GM23338 (cell line): ENCODE data around the gene UVRAG. TPM values are rescaled to one million over a fixed set of nuclear protein-coding genes. Genes with fewer than 3 reads are reported as not detected.

Source experiments
- ATAC-seq: fragments of 200-7000 bp; cut with Tn5 transposase; 3 replicates; pipeline ENCODE4 v1.9.1; 2020
- DNase-seq: peaks from one replicate; pipeline ENCODE4 v3.0.0-alpha.2; 2015; ENCODE audit warnings: low spot score
- H2AFZ ChIP-seq: fragments of 200-600 bp; sonication (generic); 2 replicates; pipeline ENCODE4 v1.8.0; 2016; ENCODE audit warnings: antibody characterized with exemption, mild to moderate bottlenecking, moderate library complexity
- H3F3A ChIP-seq: fragments of 200-600 bp; sonication (generic); replicated peaks from 2 replicates; pipeline ENCODE4 v1.8.0; 2017; ENCODE audit warnings: antibody characterized with exemption, mixed run types, low read depth
- H3K27ac ChIP-seq: fragments of 200-600 bp; sonication (generic); 2 replicates; pipeline ENCODE4 v1.6.1; 2016; ENCODE audit warnings: low read depth
- H3K27me3 ChIP-seq: fragments of 200-600 bp; sonication (generic); 2 replicates; pipeline ENCODE4 v1.8.0; 2016; ENCODE audit warnings: mild to moderate bottlenecking, mixed run types, moderate library complexity; ENCODE audit not compliant: insufficient read depth
- H3K36me3 ChIP-seq: fragments of 200-600 bp; sonication (generic); 2 replicates; pipeline ENCODE4 v1.8.0; 2016; ENCODE audit warnings: mild to moderate bottlenecking; ENCODE audit not compliant: insufficient read depth
- H3K4me1 ChIP-seq: fragments of 200-600 bp; sonication (generic); 2 replicates; pipeline ENCODE4 v1.8.0; 2016; ENCODE audit warnings: mild to moderate bottlenecking, moderate library complexity; ENCODE audit not compliant: insufficient read depth
- H3K4me2 ChIP-seq: fragments of 200-600 bp; sonication (generic); 2 replicates; pipeline ENCODE4 v1.7.1; 2017; ENCODE audit warnings: mixed run types
- H3K4me3 ChIP-seq: fragments of 200-600 bp; sonication (generic); 2 replicates; pipeline ENCODE4 v1.6.1; 2016; ENCODE audit warnings: mixed run types
- H3K79me2 ChIP-seq: fragments of 200-600 bp; sonication (generic); replicated peaks from 2 replicates; pipeline ENCODE4 v1.8.0; 2017; ENCODE audit warnings: mild to moderate bottlenecking; ENCODE audit not compliant: insufficient read depth
- H3K9me2 ChIP-seq: fragments of 200-600 bp; sonication (generic); 2 replicates; pipeline ENCODE4 v1.8.0; 2017; ENCODE audit not compliant: insufficient read depth
- H4K20me1 ChIP-seq: fragments of 200-600 bp; sonication (generic); replicated peaks from 2 replicates; pipeline ENCODE4 v1.8.0; 2017; ENCODE audit warnings: mild to moderate bottlenecking; ENCODE audit not compliant: insufficient read depth
- H3K27ac Mint-ChIP-seq: 2 replicates; pipeline ENCODE4 v1.8.0; 2020; ENCODE audit warnings: inconsistent platforms, mild to moderate bottlenecking, moderate library complexity, mixed read lengths
- H3K27me3 Mint-ChIP-seq: 3 replicates; pipeline ENCODE4 v1.8.0; 2022; ENCODE audit warnings: low read depth, mild to moderate bottlenecking, moderate library complexity, mixed read lengths, inconsistent platforms; ENCODE audit not compliant: insufficient read depth, poor library complexity
- H3K36me3 Mint-ChIP-seq: 3 replicates; pipeline ENCODE4 v1.8.0; 2021; ENCODE audit warnings: low read depth, mild to moderate bottlenecking, inconsistent platforms, moderate library complexity, mixed read lengths
- H3K4me1 Mint-ChIP-seq: 3 replicates; pipeline ENCODE4 v1.8.0; 2020; ENCODE audit warnings: mild to moderate bottlenecking, inconsistent platforms, mixed read lengths
- H3K4me3 Mint-ChIP-seq: 3 replicates; pipeline ENCODE4 v1.8.0; 2021; ENCODE audit warnings: moderate library complexity, mild to moderate bottlenecking, inconsistent platforms, mixed read lengths
- H3K9me3 Mint-ChIP-seq: 3 replicates; pipeline ENCODE4 v1.8.0; 2020; ENCODE audit warnings: moderate library complexity, mild to moderate bottlenecking, inconsistent platforms, mixed read lengths
- CREB1 ChIP-seq: fragments of 250-450 bp; sonication (Bioruptor Pico); IDR thresholded peaks from 2 replicates; pipeline ENCODE4 v1.5.0; 2020; ENCODE audit warnings: low read depth, mild to moderate bottlenecking, moderate library complexity
- CTCF ChIP-seq, 2 experiments: fragments of 200-600 bp in 1 of 2; sonication (generic) in 1 of 2; conservative IDR thresholded peaks; 2 replicates each; pipeline versions ENCODE4 v1.5.1 to v1.6.1; 2016 to 2017; ENCODE audit warnings: antibody characterized with exemption in 2 of 2, low read depth in 2 of 2, mild to moderate bottlenecking in 2 of 2, moderate library complexity in 1 of 2
- ETS1 ChIP-seq: IDR thresholded peaks from 2 replicates; pipeline ENCODE4 v1.6.1; 2016; ENCODE audit warnings: antibody characterized with exemption
- JUNB ChIP-seq: IDR thresholded peaks from one replicate; pipeline ENCODE4 v1.6.1; 2016; ENCODE audit warnings: antibody characterized with exemption; ENCODE audit not compliant: unreplicated experiment
- REST ChIP-seq: IDR thresholded peaks from one replicate; pipeline ENCODE4 v1.6.1; 2018; ENCODE audit warnings: antibody characterized with exemption; ENCODE audit not compliant: unreplicated experiment
- ZNF331 ChIP-seq: fragments of 250-450 bp; sonication (Bioruptor Pico); IDR thresholded peaks from 2 replicates; pipeline ENCODE4 v1.5.0; 2020; ENCODE audit warnings: low read depth, mild to moderate bottlenecking, moderate library complexity
- polyA plus RNA-seq: library from polyadenylated mRNA; unstranded; fragments of >200 nt; fragmentation: Nextera tagmentation; extraction: Ambion mirVana; gene quantifications from 2 replicates; pipeline ENCODE4 v1.2.1, GENCODE V29; 2016
- total RNA-seq: library from RNA; depleted of rRNA; stranded (reverse); fragments of >200 nt; shearing (Covaris generic); gene quantifications from 2 replicates; pipeline ENCODE4 v1.2.3, GENCODE V29; 2014

The UVRAG gene
- total and polyA plus RNA-seq, 2 experiments from 2014 or later = 15.3 to 17.4 TPM

- TF ChIP-seq REST (no peak), ETS1 (no peak), ZNF331 (CRISPR knock-in tag) (no peak)
Measured at GRCh38 chr11:75994616-75995015, 179.6 kb downstream of the UVRAG start (continued).

GRCh38 chr11:75996523-75997442 lies 181.8 kb downstream of the UVRAG start:
- Histone ChIP-seq H4K20me1 (no peaks in the 10 kb centered on the region), H3K4me1 (no peaks in the 10 kb centered on the region), H3K4me2 (no peak overlapping the region), H3K27me3 (no peaks in the 10 kb centered on the region), H3K79me2 (no peaks in the 10 kb centered on the region), H3K4me3 (no peak overlapping the region), H3K27ac (no peak overlapping the region), H3F3A (no peaks in the 10 kb centered on the region), H3K36me3 (no peaks in the 10 kb centered on the region), H2AFZ (no peak overlapping the region), H3K9me2 (0 out of 2 replicates have a peak, but pooled peaks cover 4% of the 10 kb centered on the region)
- no peak overlapping the region for H3K27ac Mint-ChIP-seq
- no peaks in the 10 kb centered on the region for H3K4me1 Mint-ChIP-seq
- H3K9me3 Mint-ChIP-seq = no peaks in the 10 kb centered on the region; the same call in 1 of the 3 replicates
- no peak for ATAC-seq
- H3K36me3 Mint-ChIP-seq = peaks cover 13% of the 10 kb centered on the region
- H3K4me3 Mint-ChIP-seq = no peak overlapping the region
- DNase-seq = no peak
- no peaks in the 10 kb centered on the region for H3K27me3 Mint-ChIP-seq
- TF ChIP-seq CTCF (conservative IDR thresholded peaks at IDR 0.05; ENCODE audit: low read depth in 2 of 2) (no peak), JUNB (no peak), REST (no peak), CREB1 (CRISPR knock-in tag) (no peak)
